Activated CD4-positive, alpha-beta T cell treated with anti-CD3 and anti-CD28 coated beads, Interleukin-2, amount 50 U/mL, for 4 hours (primary cell): ENCODE data around the gene CRB2.
"Not testable (repeated sequence)": the region's sequence is repeated elsewhere in the genome, so short reads cannot be mapped to it uniquely, and the experiment has no call there.

Source experiments
- DNase-seq, 2 experiments: peaks; one replicate each; pipeline ENCODE4 v3.0.0-alpha.2; 2020

Gene CRB2

DNA sequence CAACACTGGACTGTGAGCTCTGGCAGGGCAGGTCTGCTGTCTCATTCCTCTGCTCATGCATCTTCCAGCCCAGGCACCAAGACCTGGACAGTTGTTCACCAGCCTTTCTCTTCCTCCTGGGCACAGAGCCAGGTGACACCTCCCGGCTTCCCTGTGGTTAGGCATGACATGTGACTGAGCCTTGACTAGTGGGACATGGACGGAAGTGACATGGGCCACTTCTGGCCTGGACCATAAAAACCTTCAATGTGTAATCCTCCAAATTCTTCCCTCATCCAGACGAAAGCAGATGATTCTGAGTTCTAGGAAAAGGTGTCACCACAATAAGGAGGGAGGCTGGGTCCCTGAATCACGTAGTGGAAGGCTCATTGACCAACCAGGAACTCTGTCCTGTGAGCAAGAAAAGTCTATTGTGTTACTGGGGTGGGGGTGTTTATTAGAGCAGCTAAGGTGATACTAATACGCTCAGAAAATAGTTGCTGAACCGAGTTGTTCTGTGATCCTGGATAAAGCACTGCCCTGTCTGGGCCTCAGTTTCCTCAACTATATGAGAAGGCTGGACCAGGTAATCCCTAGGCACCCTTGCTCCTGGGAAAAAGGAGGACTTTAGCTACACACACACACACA, 26.6 kb upstream of the CRB2 start:
- DNase-seq = no peak

DNA sequence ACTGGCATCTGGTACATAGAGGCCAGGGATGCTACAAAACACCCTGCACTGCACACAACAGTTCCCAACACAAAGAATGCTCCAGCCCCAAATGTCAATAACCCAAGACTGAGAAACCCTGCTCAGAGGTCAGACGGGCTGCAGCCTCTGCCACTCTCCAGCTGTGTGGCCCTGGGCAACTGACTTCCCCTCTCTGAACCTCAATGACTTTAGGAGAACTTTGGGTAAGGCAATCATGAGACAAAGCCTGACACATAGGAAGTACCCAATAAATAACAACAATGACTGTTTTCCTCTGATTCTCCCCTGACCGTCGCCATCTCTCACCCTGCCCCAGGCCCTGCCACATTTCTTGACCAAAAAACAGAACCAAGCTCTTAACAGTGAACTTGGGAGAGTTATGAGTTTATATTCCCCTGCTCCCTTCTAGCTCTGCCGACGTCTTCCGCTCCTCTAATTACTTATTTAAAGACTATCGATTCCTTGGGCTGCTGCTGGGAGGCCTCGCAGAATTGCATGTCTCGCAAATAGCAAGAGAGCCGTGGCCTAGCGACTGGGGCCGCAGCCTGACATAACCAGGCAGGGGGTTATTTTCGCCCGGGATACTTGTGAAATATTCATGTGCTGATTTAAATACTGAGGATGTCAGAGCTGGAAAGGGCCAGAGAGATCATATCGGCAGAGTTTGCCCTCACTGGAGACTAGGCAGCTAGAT, 24.5 kb upstream of the CRB2 start:
- no peak for DNase-seq

DNA sequence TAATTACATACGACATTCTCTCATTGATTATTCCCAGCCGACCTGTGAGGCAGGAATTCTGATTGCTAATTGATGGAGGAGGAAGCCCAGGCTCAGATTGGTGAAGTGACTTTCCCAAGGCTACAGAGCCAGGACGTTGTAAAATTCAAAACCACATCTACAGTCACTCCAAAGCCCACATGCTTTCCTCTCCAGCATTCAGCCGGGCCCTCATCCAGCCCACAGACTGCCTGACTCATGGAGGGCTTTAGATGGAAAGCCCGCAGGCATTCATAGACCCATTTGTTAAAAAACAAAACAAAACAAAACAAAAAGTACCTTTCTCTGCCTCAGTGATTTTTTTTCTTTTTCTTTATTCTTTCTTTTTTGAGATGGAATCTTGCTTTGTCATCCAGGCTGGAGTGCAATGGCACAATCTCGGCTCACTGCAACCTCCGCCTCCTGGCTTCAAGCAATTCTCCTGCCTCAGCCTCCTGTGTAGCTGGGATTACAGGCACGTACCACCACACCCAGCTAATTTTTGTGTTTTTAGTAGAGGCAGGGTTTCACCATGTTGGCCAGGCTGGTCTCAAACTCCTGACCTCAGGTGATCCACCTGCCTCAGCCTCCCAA, 22.8 kb upstream of the CRB2 start:
- not testable (repeated sequence) for DNase-seq

DNA sequence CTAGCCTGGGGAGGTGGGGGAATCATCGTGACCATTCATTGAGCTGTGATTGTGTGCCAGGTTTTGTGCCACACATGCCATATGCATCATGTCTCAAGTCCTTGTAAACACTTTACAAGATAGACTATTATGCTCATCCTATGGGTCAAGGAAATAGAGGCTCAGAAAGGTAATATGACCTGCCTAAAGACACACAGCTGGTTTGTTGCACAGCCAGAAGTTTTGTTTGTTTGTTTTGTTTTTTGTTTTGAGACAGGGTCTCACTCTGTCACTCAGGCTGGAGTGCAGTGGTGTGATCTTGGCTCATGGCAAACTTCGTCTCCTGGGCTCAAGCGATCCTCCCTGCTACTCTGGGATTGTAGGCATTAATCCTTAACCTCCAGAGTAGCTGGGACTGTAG, 21.4 kb upstream of the CRB2 start:
- DNase-seq = no peak

DNA sequence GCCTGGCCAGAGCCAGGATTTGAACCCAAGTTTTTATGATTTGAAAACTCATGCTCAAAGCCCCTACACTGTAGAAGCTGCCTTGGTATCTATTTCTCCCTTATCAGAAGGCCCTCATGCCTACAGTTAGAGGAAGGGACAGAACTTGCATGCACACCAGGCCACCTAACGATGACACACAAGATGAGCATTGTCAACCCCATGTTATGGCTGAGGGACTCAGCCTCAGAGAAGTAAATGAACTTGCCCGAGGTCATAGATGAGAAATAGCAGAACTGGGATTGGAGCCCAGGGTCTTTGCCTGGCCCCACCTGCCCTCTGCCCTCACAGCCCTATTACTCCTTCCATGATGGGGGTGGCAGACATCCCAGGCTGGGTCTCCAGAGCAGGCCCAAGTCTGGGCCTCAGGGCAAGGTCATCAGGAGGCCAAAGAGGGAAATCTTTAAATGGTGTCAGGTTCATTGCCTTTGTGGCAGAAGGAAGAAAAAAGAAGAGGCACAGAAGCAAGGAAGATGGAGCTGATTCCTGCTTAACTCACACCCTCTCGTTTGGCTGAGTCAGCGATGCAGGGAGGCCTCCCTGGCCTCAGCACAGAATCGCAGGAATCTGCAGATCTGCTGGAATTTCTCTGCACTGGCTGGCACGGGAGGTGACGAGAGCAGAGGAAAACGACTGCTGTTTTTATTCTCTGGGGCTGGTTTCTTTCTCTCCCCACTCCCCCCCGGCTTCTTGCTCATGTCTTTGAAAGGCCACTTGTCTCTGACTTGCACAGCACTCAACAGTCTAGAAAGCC, 20.6 kb upstream of the CRB2 start:
- no peak for DNase-seq

DNA sequence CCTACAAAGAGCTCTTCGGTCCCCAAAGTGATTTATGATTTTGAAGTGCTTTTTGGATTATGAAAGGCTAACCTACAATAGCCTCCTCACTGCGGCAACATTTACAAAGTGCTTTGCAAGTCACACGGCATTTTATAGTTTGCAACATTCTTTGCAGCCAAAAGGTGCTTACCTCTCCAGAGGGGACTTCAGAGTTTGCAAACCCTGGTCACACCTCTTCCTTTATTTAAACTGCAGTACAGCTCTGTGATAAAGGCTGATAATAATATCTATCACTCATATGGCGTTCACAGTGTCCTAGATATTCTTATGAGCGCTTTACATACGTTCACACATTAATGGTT, 20.0 kb upstream of the CRB2 start:
- DNase-seq = no peak

DNA sequence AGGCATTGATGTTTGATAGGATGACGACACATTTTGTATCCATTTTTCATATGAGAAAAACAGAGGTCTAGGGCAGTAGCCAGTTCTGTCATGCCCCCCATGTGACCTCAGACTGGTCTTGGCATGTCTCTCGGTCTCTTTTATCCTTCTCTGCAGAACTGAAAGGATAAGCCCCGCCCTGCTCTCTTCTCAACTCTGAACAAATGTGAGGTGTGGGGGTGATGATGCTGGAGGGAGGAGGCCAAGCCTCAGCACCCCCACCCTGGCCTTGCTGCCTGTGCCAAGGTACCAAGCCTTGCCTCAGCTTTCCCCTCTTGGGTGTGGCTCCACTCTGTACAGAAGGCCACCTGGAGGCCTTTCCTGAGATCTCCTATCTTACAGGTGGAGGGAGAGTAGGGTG, 19.5 kb upstream of the CRB2 start:
- no peak for DNase-seq

DNA sequence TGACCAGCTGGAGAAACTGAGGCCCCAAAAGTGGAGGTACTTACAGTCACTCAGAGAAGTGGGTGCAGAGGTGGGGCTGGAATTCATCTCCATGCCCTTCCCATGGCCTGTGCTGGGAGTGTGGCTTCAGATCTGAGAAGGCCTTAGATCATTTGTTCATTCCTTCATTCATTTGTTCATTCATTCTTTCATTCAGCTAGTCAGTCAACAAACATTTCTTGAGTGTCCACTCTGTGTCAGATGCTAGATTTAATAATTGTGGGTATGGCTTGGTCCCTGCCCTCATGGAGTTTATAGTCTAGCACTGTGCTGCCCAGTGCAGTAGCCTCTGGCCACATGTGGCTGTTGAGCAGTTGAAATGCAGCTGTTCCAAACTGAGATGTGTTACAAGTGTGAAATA, 19.0 kb upstream of the CRB2 start:
- no peak for DNase-seq

DNA sequence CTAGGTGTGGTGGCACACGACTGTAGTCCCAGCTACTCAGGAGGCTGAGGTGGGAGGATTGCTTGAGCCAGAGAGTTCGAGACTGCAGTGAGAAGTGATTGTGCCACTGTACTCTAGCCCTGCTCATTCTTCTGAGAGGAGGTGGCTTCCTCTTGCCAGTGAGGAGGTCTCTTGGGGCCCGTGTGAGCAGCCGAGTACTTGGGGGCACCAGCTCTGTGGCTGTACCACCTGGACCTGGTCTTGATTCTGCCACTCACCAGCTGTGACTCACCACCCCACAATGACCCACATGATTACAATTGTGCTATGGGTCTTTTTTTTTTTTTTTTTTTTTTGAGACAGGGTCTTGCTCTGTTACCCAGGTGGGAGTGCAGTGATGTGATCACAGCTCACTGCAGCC, 18.0 kb upstream of the CRB2 start:
- no peak for DNase-seq

DNA sequence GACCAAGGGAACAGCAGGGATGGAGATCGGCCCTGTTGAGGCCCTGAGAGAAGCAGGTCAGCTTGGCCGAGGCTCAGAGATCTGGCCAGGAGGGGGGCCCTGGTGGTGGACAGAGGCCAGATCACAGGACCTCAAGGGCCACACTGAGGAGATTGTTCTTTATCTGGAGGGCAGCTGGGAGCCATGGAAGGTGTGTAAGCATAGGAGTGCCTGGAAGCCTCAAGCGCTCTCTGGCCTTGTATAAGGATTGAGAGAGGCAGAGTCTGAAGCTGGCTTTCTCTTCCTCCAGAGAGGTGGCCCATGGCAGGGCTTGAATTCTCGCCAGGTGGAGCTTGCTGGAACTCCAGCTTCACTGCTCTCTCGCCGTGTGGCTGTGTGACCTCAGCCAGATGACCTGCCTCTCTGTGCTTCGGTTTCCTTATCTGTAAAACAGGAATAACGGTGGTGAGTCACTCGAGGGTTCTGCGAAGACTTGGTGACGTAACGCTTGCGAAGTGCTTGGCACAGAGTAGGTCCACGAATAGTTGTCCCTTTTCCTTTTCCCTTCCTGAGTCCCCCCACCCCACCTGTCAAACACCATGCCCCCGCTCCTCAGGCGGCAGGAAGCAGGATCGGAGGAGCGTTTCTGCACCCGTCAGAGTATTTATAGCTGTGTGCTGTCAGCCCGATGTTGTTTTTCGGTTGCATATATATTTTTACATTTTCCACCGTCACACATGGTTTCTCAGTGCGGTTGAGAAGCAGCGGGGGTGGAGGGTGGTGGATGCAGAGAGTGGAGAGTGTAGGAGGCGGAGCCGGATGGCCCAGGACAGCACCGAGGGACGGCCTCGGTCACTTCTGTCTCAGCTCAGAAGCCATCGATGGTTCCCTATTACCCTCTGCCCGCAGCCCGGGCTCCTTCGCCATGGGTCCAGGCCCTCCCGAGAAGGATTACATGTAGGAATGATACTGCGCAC, 17.0 kb upstream of the CRB2 start:
- DNase-seq = peak; percentile 54 to 61

DNA sequence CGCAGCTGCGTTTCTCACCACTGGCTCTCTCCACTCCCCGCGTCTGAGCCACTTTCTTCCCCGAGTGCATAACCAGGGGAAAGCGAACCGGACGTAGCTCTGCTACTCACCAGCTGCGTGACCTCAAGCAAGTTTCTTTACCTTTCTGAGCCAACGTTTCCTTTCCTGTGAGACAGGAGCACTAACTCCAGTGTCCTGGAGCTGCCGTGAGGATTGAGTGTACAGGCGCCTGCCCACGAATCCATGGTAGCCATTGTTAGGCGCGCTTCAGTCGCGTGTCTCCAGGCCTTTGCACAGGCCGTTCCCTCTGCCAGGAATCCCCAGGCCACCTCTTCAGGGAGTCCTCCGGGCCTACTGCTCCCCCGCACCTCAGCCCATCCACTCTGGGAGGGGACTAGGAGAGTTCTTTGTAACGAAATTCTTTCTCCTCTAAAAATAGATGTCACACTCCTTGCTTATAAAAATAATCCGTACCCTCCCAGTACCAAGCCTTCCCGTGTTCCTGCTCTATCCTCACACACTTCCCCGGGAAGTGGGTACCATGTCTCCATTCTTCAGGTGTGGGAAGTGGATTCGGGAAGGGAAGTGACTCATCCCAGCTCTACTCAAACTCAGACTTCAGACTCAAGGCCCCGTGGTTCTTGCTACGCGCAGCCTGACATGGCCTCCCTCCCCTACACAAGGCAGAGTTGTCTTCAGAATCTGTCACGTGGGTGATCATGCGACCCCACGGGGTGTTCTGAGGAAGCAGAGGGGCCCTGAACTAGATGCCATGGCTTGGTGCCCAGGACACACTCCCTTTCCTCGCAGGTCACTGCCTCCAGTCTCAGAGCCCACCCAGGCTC, 16.1 kb upstream of the CRB2 start:
- peak in 1 of 2 experiments; percentile 7 for DNase-seq

DNA sequence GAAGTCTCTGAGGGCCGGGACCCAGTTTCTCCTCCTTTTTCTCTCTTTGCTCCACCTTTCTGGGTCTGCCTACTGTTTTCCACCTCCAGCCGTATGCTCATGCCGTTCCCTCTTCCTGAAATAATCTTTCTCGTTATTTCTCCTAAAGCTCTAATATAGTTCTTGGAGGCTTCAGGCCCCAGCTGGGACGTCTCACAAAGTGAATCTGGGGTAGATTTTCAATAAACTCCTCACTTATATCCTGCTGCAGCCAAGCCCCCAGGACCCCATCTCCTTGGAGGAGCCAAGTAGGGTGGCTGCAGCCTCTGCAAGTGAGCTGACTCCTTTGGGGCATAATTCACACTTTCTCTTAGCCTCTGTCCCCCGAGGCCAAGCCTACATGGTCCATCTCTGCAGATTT, 14.2 kb upstream of the CRB2 start:
- DNase-seq = no peak

DNA sequence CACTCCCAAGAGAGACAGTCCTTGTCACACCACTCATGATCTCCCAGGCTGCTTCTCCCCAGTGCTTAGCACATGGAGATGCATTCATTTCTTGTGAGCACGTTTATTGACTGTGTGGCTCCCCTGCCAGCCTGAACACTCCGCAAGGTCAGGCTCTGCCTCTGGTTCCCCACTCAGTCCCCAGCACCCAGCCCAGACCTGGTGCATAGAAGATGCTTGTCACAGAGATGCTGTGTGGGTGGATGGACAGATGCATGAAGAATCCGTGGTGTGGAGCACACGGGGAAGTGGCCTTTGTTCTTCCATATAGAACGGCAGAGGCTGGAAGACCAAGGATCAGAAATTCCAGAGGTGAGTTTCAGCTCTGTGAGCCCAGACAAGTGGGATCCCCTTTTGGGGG, 13.8 kb upstream of the CRB2 start:
- DNase-seq = no peak

DNA sequence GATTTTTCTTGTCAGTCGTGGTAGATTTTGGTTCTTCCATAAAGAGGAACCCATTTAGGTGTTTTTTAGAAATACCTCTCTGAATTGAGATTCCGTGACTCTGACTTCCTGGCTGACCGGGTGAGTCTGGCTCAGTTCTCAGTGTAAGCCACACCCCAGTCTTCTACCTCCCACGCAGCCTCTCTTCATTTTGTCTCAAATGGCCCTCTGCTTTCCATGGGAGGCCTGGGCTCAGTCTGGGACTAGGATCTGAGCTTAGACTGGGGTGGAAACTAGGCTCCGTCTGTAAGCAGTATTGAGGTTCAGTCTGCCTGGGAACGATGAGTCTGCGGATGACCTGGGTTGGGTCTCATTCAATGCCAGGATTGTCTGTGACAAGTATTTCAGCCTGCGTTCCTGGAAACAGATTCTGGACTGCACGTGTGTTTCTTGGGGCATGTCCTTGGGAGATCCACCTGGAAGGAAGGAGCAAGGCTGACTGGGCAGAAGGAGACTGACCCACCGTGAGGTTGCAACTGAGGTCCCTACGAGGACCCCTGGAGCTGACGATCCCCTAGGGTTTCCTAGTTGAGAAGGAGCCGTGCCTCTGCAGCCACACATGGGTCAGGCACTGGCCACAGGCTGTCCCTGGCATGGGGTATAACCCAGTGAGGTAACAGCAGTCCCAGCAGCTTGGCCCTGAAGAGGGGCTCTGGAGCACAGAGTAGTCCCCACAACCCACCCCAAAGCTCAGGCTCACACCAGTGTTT, 12.4 kb upstream of the CRB2 start:
- DNase-seq = no peak

DNA sequence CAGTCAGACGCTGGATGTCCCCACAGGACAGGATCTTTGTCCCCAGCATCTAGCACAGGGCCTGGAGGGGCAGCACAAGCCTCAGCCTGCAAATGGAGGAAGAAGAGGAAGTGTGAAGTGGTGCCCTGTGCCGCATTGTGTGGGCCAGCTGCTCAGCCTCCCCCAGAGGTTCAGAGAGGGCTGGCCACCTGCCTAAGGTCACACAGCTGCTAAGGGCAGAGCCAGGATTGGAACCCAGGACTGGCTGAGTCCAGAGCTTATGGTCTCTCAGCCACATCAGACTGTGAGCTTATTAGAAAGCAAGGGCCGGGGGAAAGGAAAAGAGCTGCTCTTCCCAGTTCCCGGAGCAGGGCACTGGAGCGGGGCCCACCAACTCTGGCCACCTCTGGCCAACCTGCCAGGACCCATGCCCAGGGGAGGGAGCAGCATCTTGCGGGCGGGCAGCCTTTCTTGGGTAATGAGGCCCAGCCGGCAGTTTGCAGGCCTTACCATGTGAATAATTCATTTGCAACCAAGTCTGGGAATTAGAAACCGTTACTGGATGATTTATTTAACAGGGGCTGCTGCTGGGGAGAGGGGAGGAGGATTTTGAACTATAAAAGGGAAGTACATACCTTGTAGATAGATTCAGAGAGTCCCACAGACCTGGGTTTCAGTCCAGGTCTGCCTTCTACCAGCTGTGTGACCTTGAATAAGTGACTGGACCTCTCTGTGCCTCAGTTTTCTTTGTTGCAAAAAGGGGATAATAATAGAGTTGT, 11.6 kb upstream of the CRB2 start:
- no peak for DNase-seq

DNA sequence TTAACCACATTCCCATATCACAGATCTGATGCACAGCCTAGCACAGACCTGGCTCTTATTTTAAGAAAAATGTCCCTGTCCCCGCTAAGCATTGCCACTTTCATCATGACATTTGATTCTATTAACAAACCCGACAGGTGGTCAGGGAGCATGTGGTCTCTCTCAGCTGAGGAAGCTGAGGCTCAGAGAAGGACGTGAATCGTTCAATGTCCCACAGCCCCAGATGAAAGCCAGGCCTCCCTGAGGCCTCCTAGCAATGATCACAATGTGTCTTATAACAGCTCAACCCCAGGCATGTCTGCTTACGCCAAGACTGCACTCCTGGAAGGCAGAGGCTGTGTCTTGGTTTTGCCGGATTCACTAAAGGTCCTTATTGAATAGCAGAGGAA, 10.4 kb upstream of the CRB2 start:
- DNase-seq = no peak

DNA sequence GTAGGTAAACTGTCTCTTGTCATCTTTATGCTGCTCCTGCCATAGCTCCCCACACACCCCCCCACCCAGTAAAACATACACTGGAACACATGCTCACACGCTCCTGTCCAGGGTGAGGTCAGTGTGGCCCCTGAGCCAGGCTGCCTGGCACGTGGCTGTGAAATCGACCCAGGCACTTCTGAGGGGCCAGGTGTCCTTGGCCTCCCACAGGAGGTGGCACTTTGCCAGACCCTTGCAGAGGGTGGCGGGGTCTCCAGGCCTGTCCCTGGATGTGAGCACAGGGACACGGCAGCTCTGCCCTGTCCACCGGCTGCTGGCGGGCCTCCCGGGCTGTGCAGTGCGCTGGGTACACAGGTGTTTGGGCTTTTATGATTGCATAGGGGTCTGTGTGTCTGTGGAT, 10.0 kb upstream of the CRB2 start:
- no peak for DNase-seq

DNA sequence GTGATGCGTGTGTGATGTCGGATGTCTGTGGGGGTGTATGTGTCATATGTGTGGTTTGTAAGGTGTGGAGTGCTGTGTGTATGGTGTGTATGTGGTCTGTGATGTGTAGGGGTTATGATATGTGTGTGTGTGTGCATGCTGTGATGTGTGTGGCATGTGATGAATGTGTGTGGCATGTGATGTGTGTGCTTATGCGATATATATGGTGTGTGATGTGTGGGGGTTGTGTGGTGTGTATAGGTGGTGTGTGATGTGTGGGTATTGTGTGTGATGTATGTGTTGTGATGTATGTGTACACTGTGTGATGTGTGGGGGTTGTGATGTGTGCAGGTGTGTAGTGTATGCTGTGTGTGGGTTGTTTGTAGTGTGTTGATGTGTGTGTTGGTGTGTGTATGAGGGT, 9.2 kb upstream of the CRB2 start:
- DNase-seq = no peak

DNA sequence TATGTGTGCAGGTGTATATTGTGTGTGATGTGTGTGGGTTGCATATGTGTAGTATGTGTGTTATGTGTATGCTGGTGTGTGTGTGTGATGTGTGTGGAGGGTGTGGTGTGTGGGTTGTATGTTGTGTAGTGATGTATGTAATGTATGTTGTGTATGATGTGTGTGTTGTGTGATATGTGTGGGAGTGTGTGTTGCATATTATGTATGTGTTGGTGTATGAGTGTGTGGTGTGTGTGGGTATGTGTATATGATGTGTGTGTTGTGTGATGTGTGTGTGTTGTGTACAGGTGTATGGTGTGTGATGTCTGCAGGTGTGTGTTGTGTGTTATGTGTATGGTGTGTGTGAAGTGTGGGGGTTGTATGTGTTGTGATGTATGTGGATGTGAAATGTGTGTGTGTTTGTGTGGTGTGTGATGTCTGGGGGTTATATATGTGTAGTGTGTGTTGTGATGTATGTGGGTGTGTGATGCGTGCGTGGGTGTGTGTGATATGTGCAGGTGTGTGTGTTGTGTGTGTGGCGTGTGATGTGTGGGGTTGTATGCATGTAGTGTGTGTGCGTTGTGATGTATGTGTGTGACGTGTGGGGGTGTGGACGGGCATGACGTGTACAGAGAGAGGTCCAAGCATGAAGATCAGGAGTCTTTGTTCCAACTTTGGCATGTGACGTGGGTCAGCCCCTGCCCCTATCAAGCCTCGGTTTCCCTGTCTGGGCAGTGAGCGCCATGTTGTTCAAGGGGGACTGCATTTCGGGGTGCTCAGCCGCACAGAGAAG, 8.5 kb upstream of the CRB2 start:
- DNase-seq = no peak
